Measurements from ENCODE around the gene PCSK6. TPM values are rescaled to one million over a fixed set of nuclear protein-coding genes. Genes with fewer than 3 reads are reported as not detected.

PCSK6 gene
- total RNA-seq, 1 donor from 2014 or later, result 20.9 TPM

Other genes starting within 250 kb of the PCSK6 start
- 36.9 TPM for gene CHSY1, start 237.7 kb downstream of the PCSK6 start, total RNA-seq
- 28.7 TPM for gene SELENOS, start 212.2 kb downstream of the PCSK6 start, total RNA-seq
- gene SNRPA1, start 194.5 kb downstream of the PCSK6 start, total RNA-seq, result 39.5 TPM
- 42.6 TPM for gene TM2D3, start 162.7 kb upstream of the PCSK6 start, total RNA-seq
- gene TARS3, start 234.8 kb upstream of the PCSK6 start, total RNA-seq, result 15.6 TPM